Neural cell (in vitro differentiated cells): ENCODE results near the gene CTSF. TPM values are rescaled to one million over a fixed set of nuclear protein-coding genes. Genes with fewer than 3 reads are reported as not detected.

Source experiments
- H2AFZ ChIP-seq: fragments of 200-600, 300-800 bp; sonication (generic), shearing (Covaris generic); 2 replicates; pipeline ENCODE4 v1.6.0; 2014; ENCODE audit warnings: low read depth, mild to moderate bottlenecking, antibody characterized with exemption, low read length, moderate library complexity
- H3F3A ChIP-seq: fragments of 200-600 bp; shearing (Covaris generic); 2 replicates; pipeline ENCODE4 v1.6.1; 2016; ENCODE audit warnings: mild to moderate bottlenecking, moderate library complexity, mixed read lengths, antibody characterized with exemption, low read length; ENCODE audit not compliant: insufficient read depth, poor library complexity, severe bottlenecking
- H3K27ac ChIP-seq: fragments of 200-600, 300-800 bp; sonication (generic), shearing (Covaris generic); 2 replicates; pipeline ENCODE4 v1.5.1; 2014; ENCODE audit warnings: mild to moderate bottlenecking, low read length, moderate library complexity
- H3K27me3 ChIP-seq: fragments of 300-800, 200-600 bp; sonication (generic), shearing (Covaris generic); 2 replicates; pipeline ENCODE4 v1.6.0; 2014; ENCODE audit warnings: mild to moderate bottlenecking, low read depth, low read length, moderate library complexity; ENCODE audit not compliant: insufficient read depth
- H3K36me3 ChIP-seq: fragments of 300-800, 200-600 bp; sonication (generic), shearing (Covaris generic); 2 replicates; pipeline ENCODE4 v1.5.1; 2014; ENCODE audit warnings: mild to moderate bottlenecking, antibody characterized with exemption, low read length, moderate library complexity; ENCODE audit not compliant: insufficient read depth
- H3K4me2 ChIP-seq: fragments of 300-800, 200-600 bp; sonication (generic), shearing (Covaris generic); 2 replicates; pipeline ENCODE4 v1.6.0; 2014; ENCODE audit warnings: mild to moderate bottlenecking, low read length
- H3K4me3 ChIP-seq: fragments of 300-800, 200-600 bp; sonication (generic), shearing (Covaris generic); 2 replicates; pipeline ENCODE4 v1.5.1; 2014; ENCODE audit warnings: mild to moderate bottlenecking, low read length, moderate library complexity
- H3K79me2 ChIP-seq: fragments of 200-600 bp; shearing (Covaris generic); replicated peaks from 2 replicates; pipeline ENCODE4 v1.6.0; 2014; ENCODE audit warnings: mild to moderate bottlenecking, low read length, moderate library complexity; ENCODE audit not compliant: insufficient read depth
- H3K9ac ChIP-seq: fragments of 300-800, 200-600 bp; sonication (generic), shearing (Covaris generic); 2 replicates; pipeline ENCODE4 v1.6.1; 2016; ENCODE audit warnings: mild to moderate bottlenecking, low read length, mixed read lengths
- H3K9me2 ChIP-seq: fragments of 200-600 bp; shearing (Covaris generic); 2 replicates; pipeline ENCODE4 v1.6.1; 2016; ENCODE audit warnings: mild to moderate bottlenecking, low read length, mixed read lengths; ENCODE audit not compliant: insufficient read depth
- H3K9me3 ChIP-seq: fragments of 200-600, 300-800 bp; sonication (generic), shearing (Covaris generic); 2 replicates; pipeline ENCODE4 v1.6.1; 2016; ENCODE audit warnings: mild to moderate bottlenecking, mixed run types, low read length, moderate library complexity, mixed read lengths
- H4K20me1 ChIP-seq: fragments of 200-600 bp; shearing (Covaris generic); 2 replicates; pipeline ENCODE4 v1.6.1; 2016; ENCODE audit warnings: mild to moderate bottlenecking, mixed run types; ENCODE audit not compliant: insufficient read depth
- EP300 ChIP-seq: fragments of 450-650 bp; conservative IDR thresholded peaks from 2 replicates; pipeline ENCODE4 v1.6.1; 2014; ENCODE audit warnings: antibody characterized with exemption, mild to moderate bottlenecking, moderate library complexity; ENCODE audit not compliant: poor library complexity, severe bottlenecking
- EZH2 ChIP-seq: fragments of 200-600, 300-800 bp; shearing (Covaris generic), sonication (generic); IDR thresholded peaks from 2 replicates; pipeline ENCODE4 v1.6.1; 2014; ENCODE audit warnings: antibody characterized with exemption, low read length, borderline replicate concordance, mild to moderate bottlenecking; ENCODE audit not compliant: insufficient read depth, poor library complexity, severe bottlenecking
- MXI1 ChIP-seq: fragments of 450-650 bp; conservative IDR thresholded peaks from 2 replicates; pipeline ENCODE4 v1.6.1; 2014; ENCODE audit warnings: antibody characterized with exemption, mild to moderate bottlenecking; ENCODE audit not compliant: poor library complexity, severe bottlenecking
- POLR2AphosphoS5 ChIP-seq: IDR thresholded peaks from 2 replicates; pipeline ENCODE4 v1.6.1; 2012
- RAD21 ChIP-seq: fragments of 450-650 bp; conservative IDR thresholded peaks from 2 replicates; pipeline ENCODE4 v1.6.1; 2014; ENCODE audit warnings: antibody characterized with exemption, mild to moderate bottlenecking, moderate library complexity
- SMC3 ChIP-seq: fragments of 450-650 bp; conservative IDR thresholded peaks from 2 replicates; pipeline ENCODE4 v1.6.1; 2014; ENCODE audit warnings: antibody characterized with exemption, mild to moderate bottlenecking, moderate library complexity; ENCODE audit not compliant: poor library complexity
- TAF1 ChIP-seq: IDR thresholded peaks from 2 replicates; pipeline ENCODE4 v1.6.1; 2012; ENCODE audit warnings: low read depth
- polyA plus RNA-seq: library from polyadenylated mRNA; depleted of rRNA; stranded (reverse); fragments of >200 nt; gene quantifications from 2 replicates; pipeline ENCODE4 v1.2.3, GENCODE V29; 2014
- TF ChIP-seq, protein P1 (sequence below): IDR thresholded peaks from 2 replicates; pipeline ENCODE4 v1.6.1; 2012; ENCODE audit warnings: borderline replicate concordance
- TF ChIP-seq, protein P2 (sequence below): fragments of 450-650 bp; IDR thresholded peaks from 2 replicates; pipeline ENCODE4 v1.5.1; 2014; ENCODE audit warnings: antibody characterized with exemption, mild to moderate bottlenecking, moderate library complexity; ENCODE audit not compliant: poor library complexity, severe bottlenecking

Gene CTSF
- polyA plus RNA-seq, 1 donor from 2014 or later, result 2.7 TPM

GRCh38 chr11:66593650-66594049 lies 25.2 kb upstream of the CTSF start:
- H2AFZ ChIP-seq, result no peak overlapping the region

GRCh38 chr11:66593303-66593635 lies 24.9 kb upstream of the CTSF start:
- peaks cover 18% of the 10 kb centered on the region for H3K9me3 ChIP-seq
- H3K9ac ChIP-seq, result peak overlapping the region; percentile 56
- no peaks in the 10 kb centered on the region for H3K9me2 ChIP-seq
- H3K4me2 ChIP-seq, result peak overlapping the region; percentile 39
- peak overlapping the region; percentile 70 for H3K4me3 ChIP-seq
- no peaks in the 10 kb centered on the region for H3K27me3 ChIP-seq
- H3K36me3 ChIP-seq, result no peaks in the 10 kb centered on the region
- peak overlapping the region; percentile 66 for H3K27ac ChIP-seq
- H2AFZ ChIP-seq, result peak overlapping the region; percentile 94
- TF ChIP-seq EP300, result no peak
- no peaks in the 10 kb centered on the region for H4K20me1 ChIP-seq
- no peaks in the 10 kb centered on the region for H3K79me2 ChIP-seq
- no peaks in the 10 kb centered on the region for H3F3A ChIP-seq

More at GRCh38 chr11:66593650-66594049, 25.2 kb upstream of the CTSF start:
- Histone ChIP-seq H3F3A (no peaks in the 10 kb centered on the region), H4K20me1 (no peaks in the 10 kb centered on the region), H3K27me3 (no peaks in the 10 kb centered on the region), H3K9me2 (no peaks in the 10 kb centered on the region), H3K4me3 (peak overlapping the region; percentile 70), H3K9ac (no peak overlapping the region), H3K4me2 (peak overlapping the region; percentile 39), H3K36me3 (no peaks in the 10 kb centered on the region), H3K9me3 (peaks cover 18% of the 10 kb centered on the region), H3K79me2 (no peaks in the 10 kb centered on the region), H3K27ac (no peak overlapping the region)
- no peak for TF ChIP-seq POLR2AphosphoS5
- TF ChIP-seq, protein P1, sequence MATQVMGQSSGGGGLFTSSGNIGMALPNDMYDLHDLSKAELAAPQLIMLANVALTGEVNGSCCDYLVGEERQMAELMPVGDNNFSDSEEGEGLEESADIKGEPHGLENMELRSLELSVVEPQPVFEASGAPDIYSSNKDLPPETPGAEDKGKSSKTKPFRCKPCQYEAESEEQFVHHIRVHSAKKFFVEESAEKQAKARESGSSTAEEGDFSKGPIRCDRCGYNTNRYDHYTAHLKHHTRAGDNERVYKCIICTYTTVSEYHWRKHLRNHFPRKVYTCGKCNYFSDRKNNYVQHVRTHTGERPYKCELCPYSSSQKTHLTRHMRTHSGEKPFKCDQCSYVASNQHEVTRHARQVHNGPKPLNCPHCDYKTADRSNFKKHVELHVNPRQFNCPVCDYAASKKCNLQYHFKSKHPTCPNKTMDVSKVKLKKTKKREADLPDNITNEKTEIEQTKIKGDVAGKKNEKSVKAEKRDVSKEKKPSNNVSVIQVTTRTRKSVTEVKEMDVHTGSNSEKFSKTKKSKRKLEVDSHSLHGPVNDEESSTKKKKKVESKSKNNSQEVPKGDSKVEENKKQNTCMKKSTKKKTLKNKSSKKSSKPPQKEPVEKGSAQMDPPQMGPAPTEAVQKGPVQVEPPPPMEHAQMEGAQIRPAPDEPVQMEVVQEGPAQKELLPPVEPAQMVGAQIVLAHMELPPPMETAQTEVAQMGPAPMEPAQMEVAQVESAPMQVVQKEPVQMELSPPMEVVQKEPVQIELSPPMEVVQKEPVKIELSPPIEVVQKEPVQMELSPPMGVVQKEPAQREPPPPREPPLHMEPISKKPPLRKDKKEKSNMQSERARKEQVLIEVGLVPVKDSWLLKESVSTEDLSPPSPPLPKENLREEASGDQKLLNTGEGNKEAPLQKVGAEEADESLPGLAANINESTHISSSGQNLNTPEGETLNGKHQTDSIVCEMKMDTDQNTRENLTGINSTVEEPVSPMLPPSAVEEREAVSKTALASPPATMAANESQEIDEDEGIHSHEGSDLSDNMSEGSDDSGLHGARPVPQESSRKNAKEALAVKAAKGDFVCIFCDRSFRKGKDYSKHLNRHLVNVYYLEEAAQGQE, result no peak
- TF ChIP-seq EP300, result no peak

- Histone ChIP-seq H3K9me2 (no peaks in the 10 kb centered on the region), H3K27me3 (no peaks in the 10 kb centered on the region), H3K79me2 (no peaks in the 10 kb centered on the region), H3K27ac (peak within 1 kb of the TSS; percentile 66), H4K20me1 (no peaks in the 10 kb centered on the region), H2AFZ (peak within 1 kb of the TSS; percentile 94), H3K4me2 (peak within 1 kb of the TSS; percentile 39), H3K4me3 (peak within 1 kb of the TSS; percentile 70), H3K9ac (peak within 1 kb of the TSS; percentile 64), H3F3A (no peaks in the 10 kb centered on the region), H3K9me3 (peaks cover 18% of the 10 kb centered on the region), H3K36me3 (no peaks in the 10 kb centered on the region)
- TF ChIP-seq POLR2AphosphoS5 (peak; percentile 83), TAF1 (no peak), EZH2 (no peak), MXI1 (peak; percentile 41), RAD21 (no peak), SMC3 (peak; percentile 18), EP300 (no peak)
- TF ChIP-seq, protein P1, result no peak
- TF ChIP-seq, protein P2, sequence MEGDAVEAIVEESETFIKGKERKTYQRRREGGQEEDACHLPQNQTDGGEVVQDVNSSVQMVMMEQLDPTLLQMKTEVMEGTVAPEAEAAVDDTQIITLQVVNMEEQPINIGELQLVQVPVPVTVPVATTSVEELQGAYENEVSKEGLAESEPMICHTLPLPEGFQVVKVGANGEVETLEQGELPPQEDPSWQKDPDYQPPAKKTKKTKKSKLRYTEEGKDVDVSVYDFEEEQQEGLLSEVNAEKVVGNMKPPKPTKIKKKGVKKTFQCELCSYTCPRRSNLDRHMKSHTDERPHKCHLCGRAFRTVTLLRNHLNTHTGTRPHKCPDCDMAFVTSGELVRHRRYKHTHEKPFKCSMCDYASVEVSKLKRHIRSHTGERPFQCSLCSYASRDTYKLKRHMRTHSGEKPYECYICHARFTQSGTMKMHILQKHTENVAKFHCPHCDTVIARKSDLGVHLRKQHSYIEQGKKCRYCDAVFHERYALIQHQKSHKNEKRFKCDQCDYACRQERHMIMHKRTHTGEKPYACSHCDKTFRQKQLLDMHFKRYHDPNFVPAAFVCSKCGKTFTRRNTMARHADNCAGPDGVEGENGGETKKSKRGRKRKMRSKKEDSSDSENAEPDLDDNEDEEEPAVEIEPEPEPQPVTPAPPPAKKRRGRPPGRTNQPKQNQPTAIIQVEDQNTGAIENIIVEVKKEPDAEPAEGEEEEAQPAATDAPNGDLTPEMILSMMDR, result peak; percentile 65
These were observed 24.3 kb upstream of the CTSF start, which contains the start of the genes CCDC87 and CCS for GRCh38 chr11:66592457-66593302. Gene CCDC87 (minus strand): TSS chr11:66593063. CDS start chr11:66593015, 48 bp downstream. Gene CCS (plus strand): TSS chr11:66593185. CDS start chr11:66593262, 77 bp downstream.
